NCI-H510A (cell line): ENCODE data around the gene CRB1.

Experiments used
- DNase-seq: peaks from one replicate; lab custom pipeline; 2025; lab: John Stamatoyannopoulos, UW

Gene CRB1

GRCh38 chr1:197304638-197305200, 36.7 kb downstream of the CRB1 start:
- no peak for DNase-seq

GRCh38 chr1:197305925-197306324, 37.9 kb downstream of the CRB1 start:
- DNase-seq, result no peak

GRCh38 chr1:197306381-197307062, 38.5 kb downstream of the CRB1 start:
- no peak for DNase-seq

- no peak for DNase-seq
Observed at GRCh38 chr1:197307136-197307535, 39.1 kb downstream of the CRB1 start.

GRCh38 chr1:197307551-197307950, 39.5 kb downstream of the CRB1 start:
- no peak for DNase-seq

GRCh38 chr1:197311081-197311480, 43.0 kb downstream of the CRB1 start:
- DNase-seq, result no peak

- no peak for DNase-seq
Observed at GRCh38 chr1:197312163-197312562, 44.1 kb downstream of the CRB1 start.

- no peak for DNase-seq
Observed at GRCh38 chr1:197313713-197314112, 45.7 kb downstream of the CRB1 start.

GRCh38 chr1:197314682-197315081, 46.6 kb downstream of the CRB1 start:
- DNase-seq, result no peak

- no peak for DNase-seq
Observed at GRCh38 chr1:197319631-197320030, 51.6 kb downstream of the CRB1 start.

- no peak for DNase-seq
Observed at GRCh38 chr1:197320991-197321531, 53.0 kb downstream of the CRB1 start.

- no peak for DNase-seq
Observed at GRCh38 chr1:197321811-197322210, 53.8 kb downstream of the CRB1 start.

GRCh38 chr1:197327776-197328364, 59.8 kb downstream of the CRB1 start:
- DNase-seq, result no peak

GRCh38 chr1:197330213-197330612, 62.2 kb downstream of the CRB1 start:
- DNase-seq, result no peak

GRCh38 chr1:197331565-197331964, 63.5 kb downstream of the CRB1 start:
- DNase-seq, result no peak

GRCh38 chr1:197333041-197333440, 65.0 kb downstream of the CRB1 start:
- DNase-seq, result no peak

- no peak for DNase-seq
Observed at GRCh38 chr1:197336571-197336970, 68.5 kb downstream of the CRB1 start.

- no peak for DNase-seq
Observed at GRCh38 chr1:197339106-197340060, 71.3 kb downstream of the CRB1 start.

- no peak for DNase-seq
Observed at GRCh38 chr1:197341626-197342025, 73.6 kb downstream of the CRB1 start.

- no peak for DNase-seq
Observed at GRCh38 chr1:197342044-197342565, 74.1 kb downstream of the CRB1 start.

- DNase-seq, result no peak
Observed at GRCh38 chr1:197342669-197343068, 74.6 kb downstream of the CRB1 start.
